ENCODE measurements around the gene PTPA. TPM values are rescaled to one million over a fixed set of nuclear protein-coding genes. Genes with fewer than 3 reads are reported as not detected.

The PTPA gene
- total and polyA plus RNA-seq, 11 donors = 96.0 to 212 (median 172) TPM

DNA sequence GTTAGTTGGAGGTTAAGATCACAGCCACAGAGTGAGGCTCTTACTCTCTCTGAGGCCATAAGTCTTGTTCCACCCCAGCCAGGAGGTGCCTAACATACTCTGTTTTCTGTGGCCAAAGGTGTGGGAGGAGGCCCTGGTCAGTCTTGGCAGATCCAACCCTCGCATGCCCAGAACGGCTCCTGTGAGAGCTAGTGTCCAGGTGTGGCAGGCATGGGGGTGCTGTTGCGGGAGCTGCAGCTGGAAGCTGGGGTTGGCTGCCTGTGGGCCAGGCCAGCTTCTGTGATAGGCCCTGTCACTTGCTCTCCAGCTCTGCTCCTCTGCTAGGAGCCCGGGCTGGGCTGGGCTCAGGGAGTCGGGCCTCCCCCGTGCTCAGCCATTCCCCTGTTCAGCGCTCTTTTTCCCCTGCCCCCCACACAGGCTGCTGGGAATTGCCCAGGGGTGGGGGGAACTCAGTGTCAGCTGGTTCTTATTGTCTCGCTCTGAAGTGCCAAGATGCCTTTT lies 35.3 kb downstream of the PTPA start:
- DNase-seq = peak in 3 of 5 donors; percentile 42 to 60 (median 54)
- peak in 1 of 4 donors; percentile 6 for ATAC-seq
- Histone ChIP-seq H3K36me3 (peaks cover 0 to 54% (median 20%) of the 10 kb centered on the region in 9 donors), H3K4me1 (peaks cover 19 to 84% (median 68%) of the 10 kb centered on the region in 12 donors), H3K27ac (peak overlapping the region; percentile 64 to 100 (median 100)), H3K9me3 (no peaks in the 10 kb centered on the region), H3K27me3 (no peaks in the 10 kb centered on the region), H3K4me3 (peak overlapping the region in 2 of 12 donors; percentile 7 to 24)
- WGBS, 4 donors = 14 to 25% (median 19%) methylated on average over 5 to 8 of the region's 8 CpGs
- intact Hi-C loops (cut with DNase I) = no loop called here
- TF ChIP-seq POLR2A (IDR thresholded peaks at IDR 0.05) = no peak
- TF ChIP-seq, protein P1, sequence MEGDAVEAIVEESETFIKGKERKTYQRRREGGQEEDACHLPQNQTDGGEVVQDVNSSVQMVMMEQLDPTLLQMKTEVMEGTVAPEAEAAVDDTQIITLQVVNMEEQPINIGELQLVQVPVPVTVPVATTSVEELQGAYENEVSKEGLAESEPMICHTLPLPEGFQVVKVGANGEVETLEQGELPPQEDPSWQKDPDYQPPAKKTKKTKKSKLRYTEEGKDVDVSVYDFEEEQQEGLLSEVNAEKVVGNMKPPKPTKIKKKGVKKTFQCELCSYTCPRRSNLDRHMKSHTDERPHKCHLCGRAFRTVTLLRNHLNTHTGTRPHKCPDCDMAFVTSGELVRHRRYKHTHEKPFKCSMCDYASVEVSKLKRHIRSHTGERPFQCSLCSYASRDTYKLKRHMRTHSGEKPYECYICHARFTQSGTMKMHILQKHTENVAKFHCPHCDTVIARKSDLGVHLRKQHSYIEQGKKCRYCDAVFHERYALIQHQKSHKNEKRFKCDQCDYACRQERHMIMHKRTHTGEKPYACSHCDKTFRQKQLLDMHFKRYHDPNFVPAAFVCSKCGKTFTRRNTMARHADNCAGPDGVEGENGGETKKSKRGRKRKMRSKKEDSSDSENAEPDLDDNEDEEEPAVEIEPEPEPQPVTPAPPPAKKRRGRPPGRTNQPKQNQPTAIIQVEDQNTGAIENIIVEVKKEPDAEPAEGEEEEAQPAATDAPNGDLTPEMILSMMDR (IDR thresholded peaks at IDR 0.05) = no peak

DNA sequence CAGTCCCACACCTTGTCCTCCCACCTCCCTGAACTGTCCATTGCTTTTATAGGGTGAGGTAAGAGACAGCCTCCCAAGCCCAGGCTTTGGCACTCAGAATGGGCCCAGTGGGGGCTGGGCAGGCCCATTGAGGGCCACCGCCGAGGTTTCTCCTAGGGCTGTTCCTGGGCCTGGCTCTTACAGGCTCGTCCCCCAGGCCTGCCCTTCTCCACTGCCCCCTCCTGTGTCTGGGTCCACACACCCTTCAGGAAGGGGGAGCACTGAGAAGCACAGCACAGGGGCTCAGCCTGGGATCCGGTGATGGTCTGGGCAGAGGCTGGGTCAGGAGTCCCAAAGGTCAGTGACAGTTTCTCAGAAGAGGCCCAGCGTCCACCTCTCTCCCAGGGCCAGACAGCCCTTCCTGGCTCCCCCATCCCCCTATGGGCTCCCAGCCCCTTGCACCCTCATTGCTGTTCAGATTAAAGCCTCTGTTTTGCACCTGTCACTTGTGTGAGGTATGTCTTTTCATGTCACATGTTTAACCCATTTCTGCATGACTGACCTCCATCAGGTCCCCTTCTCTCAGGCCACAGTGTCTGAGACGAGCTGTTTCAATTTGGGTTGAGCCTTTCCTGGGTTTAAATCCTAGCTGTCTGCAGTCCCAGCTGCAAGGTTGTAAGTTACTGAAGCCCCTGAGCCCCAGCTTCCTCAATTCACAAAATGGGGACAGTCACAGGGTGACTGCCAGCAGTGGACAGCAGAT lies 37.4 kb downstream of the PTPA start:
- no peaks in the 10 kb centered on the region for H3K27me3 ChIP-seq
- no peaks in the 10 kb centered on the region for H3K9me3 ChIP-seq
- DNase-seq = no peak
- 70 to 81% (median 74%) methylated on average over 6 of the region's 6 CpGs for WGBS, 4 donors
- intact Hi-C loops (cut with DNase I) = no loop called here
- H3K27ac ChIP-seq = peak overlapping the region in 9 of 12 donors; percentile 12 to 100 (median 100)
- no peak for ATAC-seq
- H3K4me3 ChIP-seq = no peak overlapping the region
- TF ChIP-seq, protein P1 (IDR thresholded peaks at IDR 0.05) = no peak
- TF ChIP-seq POLR2A (IDR thresholded peaks at IDR 0.05) = no peak
- H3K4me1 ChIP-seq = peaks cover 6 to 63% (median 46%) of the 10 kb centered on the region in 12 donors
- H3K36me3 ChIP-seq = peaks cover 0 to 48% (median 26%) of the 10 kb centered on the region in 9 donors

DNA sequence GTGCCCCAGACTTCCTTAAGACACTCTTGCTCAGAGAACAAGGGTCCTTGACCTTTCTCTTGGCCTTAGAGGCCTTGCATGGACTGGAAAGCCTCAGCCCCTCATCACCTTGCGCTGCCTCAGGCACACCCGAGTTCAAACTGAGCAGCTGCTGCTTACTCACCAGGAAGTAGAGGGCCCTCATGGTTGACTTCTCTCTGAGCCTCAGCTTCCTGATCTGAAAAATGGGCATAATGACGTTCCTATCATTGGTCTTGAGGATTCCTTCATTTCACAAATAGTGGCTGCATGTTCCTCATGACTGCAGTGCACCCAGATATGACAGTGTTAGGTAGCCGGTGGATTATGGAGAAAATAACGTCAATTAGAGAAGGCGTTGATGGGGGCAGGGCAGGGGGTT lies 38.2 kb downstream of the PTPA start:
- Histone ChIP-seq H3K4me1 (peaks cover under 1 to 55% (median 39%) of the 10 kb centered on the region in 12 donors), H3K4me3 (no peak overlapping the region), H3K9me3 (no peaks in the 10 kb centered on the region), H3K27me3 (no peaks in the 10 kb centered on the region), H3K36me3 (peaks cover 0 to 43% (median 22%) of the 10 kb centered on the region in 9 donors), H3K27ac (peak overlapping the region in 3 of 12 donors; percentile 12 to 52 (median 16))
- no peak for TF ChIP-seq POLR2A (IDR thresholded peaks at IDR 0.05)
- TF ChIP-seq, protein P1 (IDR thresholded peaks at IDR 0.05) = no peak
- intact Hi-C loops (cut with DNase I) = no loop called here
- DNase-seq (no peak), ATAC-seq (no peak)
- whole genome bisulfite sequencing, 4 donors = 81 to 85% (median 83%) methylated on average over 6 of the region's 6 CpGs

DNA sequence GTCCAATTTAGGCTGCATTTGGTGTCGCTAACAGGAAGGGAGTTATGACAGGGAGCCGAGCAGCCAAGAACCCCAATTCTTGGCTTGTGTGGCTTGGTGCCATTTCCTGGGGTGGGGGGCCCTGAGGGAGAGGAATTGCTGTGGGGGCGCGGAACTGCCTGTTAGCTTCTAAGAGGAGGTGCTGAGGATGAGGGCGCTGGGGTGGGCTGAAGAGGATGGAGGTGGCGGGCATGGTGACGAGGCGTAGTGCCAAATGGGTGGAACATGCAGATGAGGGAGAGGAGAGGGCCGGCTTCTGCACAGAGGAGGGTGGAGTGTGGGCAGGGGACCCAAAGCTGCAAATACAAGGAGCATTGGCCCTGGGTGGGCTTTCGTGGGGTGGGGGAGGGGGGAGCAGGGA lies 38.9 kb downstream of the PTPA start:
- WGBS, 4 donors = 74 to 81% (median 77%) methylated on average over 10 of the region's 10 CpGs

More for the DNA sequence above, 38.9 kb downstream of the PTPA start:
- Histone ChIP-seq H3K27me3 (no peaks in the 10 kb centered on the region), H3K36me3 (peaks cover 0 to 41% (median 23%) of the 10 kb centered on the region in 9 donors), H3K9me3 (no peaks in the 10 kb centered on the region), H3K4me3 (no peak overlapping the region), H3K27ac (peak overlapping the region in 1 of 12 donors; percentile 52), H3K4me1 (peaks cover 0 to 48% (median 32%) of the 10 kb centered on the region in 12 donors)
- intact Hi-C loops (cut with DNase I) = no loop called here
- TF ChIP-seq, protein P1 (IDR thresholded peaks at IDR 0.05) = no peak
- no peak for TF ChIP-seq POLR2A (IDR thresholded peaks at IDR 0.05)
- ATAC-seq (no peak), DNase-seq (no peak)

Data from heart left ventricle (tissue), 16 donors.